ENCODE measurements around the gene TAF7L.

Gene TAF7L

DNA sequence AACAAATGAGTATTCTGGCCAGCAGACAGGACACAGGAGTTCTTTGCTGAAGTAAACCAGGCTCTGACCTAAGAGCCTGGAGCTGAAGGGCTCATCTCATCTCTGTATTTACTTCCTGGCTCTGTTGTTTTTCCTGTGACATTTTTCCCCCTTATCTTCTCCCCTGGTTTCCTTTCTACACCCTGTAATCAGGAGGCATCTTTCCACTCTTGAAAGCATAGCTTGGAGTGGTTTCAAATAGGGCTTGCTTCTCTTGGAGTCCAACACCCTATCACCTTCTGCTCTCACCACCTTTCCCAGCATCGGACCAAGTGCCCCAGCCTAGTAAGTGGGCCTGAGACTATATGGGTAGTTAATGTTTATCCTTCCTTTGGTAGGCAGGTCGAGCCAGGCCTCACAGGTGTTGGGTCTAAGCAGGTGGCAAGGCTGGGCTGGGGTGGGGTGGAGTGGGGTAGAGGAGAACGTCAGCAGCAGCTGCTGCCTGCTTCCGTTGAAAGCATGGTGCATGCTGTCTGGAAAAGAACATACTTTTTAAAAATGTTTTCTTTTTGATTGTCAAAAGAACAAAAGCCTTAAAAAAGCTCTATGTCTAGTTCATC, 70.4 kb downstream of the TAF7L start:
- DNase-seq: no peak

DNA sequence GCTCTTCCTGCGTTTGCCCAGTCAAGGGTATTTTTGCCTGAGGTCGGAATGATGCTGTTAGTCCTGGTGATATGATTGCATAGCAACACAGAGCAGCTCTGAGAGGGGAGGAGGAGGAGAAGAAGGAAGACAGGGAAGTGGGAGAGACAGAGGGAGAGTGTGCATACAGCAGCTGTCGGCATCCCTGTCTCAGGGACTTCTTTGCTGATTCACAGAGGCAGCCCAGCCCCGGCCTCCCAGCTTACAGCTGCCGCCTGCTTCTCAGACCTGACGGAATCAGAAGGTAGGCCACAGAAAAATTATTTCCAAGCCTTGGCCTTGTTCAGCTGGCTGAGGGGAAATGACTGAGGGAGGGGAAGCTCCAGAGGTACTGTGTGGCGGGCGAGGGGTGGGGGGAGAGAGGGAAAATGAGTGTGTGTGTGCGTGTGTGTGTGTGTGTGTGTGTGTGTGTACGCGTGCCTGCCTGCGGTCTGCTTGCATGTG, 71.2 kb downstream of the TAF7L start:
- DNase-seq: peak; percentile 70

DNA sequence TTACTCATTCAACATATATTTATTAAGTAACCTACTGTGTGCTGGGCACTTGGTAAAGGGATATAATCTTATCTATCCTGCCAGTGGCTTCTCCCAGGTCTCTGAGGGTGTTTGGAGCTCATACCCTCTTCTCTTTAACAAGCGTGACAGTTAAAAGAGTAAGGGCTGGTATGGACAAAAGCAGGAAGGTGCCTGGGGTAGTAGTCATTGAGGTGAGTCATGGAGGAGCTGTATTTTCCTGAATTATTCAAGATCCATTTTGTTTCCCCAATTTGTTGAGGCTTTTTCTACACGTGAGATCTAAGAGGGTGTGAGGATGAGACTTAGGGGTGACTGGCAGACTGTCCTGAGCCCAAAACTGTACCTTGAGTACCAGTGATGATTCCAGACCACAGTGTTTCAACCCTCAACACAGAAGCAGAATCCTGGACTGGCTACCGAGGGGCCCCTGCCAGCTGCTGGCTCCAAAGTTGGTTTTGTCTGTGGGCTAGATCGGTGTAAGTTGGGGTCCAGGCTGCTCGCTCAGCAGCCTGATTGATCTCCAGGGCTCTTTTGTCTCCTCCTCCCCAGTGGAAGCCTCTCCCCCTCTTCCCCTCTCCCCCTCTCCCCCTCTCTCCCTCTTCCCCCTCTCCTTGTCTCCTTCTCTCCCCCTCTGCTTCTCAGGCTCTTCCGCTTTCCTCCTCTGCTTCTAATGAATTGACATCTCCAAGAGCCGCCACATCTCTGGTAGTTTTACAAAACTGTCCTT, 71.8 kb downstream of the TAF7L start, which contains the start of gene DRP2:
TSS of gene DRP2 (plus strand) at position 671 of the 748 bp plus-strand sequence. CDS start 11,862 bp downstream, outside the sequence.
- peak; percentile 57 for DNase-seq
